Activated T-cell treated with anti-CD3 and anti-CD28 coated beads for 1 hour (primary cell): ENCODE measurements around the gene PKD2L1.

Experiments used
- DNase-seq: peaks from one replicate; pipeline ENCODE4 v3.0.0-alpha.2; 2020; ENCODE audit warnings: low read depth

PKD2L1 gene

DNA sequence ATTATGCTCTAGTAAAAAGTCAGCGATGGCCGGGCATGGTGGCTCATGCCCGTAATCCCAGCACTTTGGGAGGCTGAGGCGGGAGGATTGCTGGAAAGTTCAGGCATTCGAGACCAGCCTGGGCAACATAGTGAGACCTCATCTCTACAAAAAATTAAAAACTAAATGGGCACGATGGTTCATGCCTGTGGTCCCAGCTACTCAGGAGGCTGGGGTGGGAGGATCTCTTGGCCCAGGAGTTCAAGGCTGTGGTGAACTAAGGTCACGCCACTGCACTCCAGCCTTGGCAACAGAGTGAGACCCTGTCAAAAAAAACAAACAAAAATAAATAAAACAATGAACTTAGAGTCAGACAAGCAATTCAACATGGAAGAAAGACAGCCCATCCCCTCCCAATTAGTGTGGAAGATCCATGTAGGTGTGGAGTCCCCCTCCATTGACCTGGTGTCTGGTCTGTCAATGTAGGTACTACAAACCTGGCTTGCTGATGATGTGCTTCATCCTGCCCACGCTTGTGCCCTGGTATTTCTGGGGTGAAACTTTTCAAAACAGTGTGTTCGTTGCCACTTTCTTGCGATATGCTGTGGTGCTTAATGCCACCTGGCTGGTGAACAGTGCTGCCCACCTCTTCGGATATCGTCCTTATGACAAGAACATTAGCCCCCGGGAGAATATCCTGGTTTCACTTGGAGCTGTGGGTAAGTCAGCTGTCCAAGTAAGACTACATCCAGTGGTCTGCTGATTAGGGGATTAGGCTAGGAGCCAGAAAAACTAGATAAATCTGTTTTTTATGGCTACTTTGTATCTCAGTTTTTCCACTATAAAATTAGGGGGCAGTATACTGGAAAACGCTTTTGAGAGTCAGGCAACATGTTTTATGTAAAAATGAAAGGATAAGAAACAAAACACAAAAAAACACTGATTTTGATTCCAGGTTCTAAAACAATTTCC, 26.3 kb upstream of the PKD2L1 start:
- DNase-seq: no peak

DNA sequence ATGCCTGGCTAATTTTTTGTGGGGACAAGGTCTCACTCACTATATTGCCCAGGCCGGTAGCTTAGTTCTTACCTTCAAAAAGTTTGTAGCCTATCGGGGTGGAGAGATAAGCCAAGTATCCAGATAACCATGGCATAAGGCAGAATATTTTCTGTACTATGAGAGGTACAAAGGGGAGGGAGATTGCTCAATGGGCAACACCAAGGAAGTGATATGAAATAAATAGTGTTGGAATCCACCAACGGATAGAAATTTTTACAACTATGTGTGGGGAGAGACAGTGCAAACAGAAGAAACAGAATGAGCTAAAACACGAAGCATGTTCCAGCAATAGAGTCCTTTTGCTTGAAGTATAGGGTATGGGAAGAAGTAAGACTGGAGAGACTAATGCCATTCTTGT, 25.1 kb upstream of the PKD2L1 start:
- no peak for DNase-seq

DNA sequence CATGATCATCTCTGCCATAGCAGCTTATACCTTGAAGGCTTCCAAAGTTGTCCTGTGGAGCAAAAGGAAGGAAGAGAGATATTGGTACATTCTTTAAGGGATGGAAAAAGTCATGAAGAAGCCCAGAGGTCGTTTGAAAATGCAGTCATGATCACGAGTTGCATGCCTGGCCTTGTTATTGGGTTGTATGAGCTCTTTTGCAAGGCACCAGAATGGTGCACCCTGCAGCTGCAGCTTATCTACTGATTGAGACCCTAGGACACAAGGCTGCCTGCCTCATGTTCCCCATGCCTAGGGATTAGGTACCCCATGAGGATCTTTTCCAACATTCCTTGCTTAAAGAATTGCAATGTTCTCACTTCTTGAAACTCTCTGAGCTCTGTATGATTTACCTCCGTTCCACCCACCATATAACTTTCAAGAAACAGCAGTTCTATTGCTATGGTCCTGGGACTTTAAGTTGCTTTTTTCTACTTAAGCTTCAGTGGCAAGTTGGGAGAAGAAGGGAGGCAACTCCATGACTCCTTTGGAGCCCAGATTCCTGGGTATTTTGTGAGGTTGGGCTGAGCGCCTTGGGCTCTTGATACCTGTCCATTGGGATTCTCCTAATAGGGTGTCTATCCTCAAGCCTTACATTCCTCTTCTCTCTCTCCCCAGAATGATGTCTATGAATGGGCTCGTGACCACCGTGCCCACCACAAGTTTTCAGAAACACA, 23.9 kb upstream of the PKD2L1 start:
- no peak for DNase-seq

DNA sequence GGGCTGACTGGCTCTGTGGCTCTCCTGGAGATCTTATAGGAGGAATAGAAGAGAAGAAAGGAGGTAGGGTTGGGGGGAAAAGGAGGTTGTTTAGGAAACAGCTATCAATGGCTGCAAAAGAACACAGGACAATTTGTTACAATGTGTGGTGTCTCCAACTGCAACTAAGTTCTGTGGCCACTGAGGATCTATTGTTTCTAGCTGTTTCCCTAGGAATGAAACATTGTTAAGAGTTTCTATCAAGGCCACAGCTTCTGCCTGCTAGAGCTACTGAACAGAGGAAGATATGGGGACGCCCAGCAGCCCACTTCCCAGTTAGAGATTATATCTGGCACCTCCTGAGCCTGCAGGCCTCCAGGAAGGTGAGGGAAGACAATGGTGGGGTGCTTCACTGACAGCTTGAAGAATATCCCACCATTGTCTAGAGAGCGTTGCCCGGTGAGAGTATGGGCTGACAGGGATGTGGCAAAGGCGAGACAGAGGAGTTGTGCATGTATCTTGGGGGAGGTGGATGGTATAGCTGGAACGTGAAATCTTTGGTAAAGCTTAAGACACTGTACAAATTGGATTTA, 21.0 kb upstream of the PKD2L1 start:
- no peak for DNase-seq

DNA sequence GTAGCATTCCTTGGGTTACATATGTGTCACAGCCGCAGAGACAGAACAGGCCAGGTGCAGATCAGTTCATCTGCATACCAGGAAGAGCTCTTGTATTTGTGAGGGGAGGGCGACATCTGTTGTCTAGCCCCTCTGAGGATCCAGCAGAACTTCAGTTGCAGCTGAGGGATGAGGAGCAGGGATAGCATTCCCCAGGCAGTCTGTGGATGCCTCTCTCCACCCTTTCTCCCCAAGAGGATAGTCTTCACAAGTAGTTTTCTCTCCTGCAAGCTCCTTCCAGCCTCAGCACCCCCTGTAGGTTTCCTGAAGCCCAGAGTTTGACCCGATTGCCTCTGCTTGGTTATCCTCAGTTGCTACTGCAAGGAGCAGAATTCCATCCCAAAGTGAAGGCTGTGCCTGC, 19.6 kb upstream of the PKD2L1 start:
- DNase-seq: no peak

DNA sequence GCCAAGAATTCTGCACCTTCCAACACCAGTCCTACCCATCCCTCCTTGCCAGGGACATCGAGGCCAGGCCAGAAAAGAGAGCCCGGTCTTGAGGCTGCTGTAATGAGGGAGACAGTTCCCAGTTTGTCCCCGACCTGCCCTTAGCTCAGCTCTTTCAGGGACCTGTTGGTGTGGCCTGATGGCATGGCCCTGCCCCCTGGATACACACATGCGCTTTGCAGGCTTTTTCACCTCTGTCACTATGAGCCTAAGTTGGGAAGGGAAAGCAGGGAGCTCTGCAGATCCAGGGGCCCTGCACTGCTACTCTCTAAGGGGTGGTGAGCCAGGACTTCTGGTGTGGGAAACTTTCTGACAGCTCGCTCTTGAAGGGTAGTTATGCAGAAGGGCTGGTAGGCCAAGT, 19.1 kb upstream of the PKD2L1 start:
- no peak for DNase-seq

DNA sequence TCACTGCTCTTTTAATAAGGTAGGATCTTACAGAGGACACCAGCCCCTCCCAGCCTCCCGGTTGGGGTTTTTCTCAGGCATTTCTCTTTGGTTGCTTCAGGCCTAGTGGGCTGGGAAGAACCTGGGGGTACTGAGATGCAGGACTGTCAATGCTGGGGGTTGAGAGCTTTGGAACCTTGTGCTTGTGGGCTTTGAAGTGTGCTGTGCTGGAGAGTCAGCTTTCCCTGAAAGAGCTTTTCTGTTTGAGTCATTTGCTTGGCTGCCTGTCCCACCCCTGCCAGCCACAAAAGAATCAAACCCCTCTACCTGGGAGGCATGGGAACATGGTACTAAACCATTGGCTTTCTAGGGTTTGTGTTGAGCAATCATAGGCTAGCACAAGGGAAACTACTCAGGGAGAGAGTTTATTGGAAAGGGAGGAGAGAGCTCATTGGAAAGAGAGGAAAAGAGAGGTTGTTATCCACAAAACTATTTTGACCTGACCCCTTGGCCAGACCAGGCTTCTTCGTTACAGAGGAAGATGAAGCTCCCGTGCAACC, 18.4 kb upstream of the PKD2L1 start:
- DNase-seq: no peak

DNA sequence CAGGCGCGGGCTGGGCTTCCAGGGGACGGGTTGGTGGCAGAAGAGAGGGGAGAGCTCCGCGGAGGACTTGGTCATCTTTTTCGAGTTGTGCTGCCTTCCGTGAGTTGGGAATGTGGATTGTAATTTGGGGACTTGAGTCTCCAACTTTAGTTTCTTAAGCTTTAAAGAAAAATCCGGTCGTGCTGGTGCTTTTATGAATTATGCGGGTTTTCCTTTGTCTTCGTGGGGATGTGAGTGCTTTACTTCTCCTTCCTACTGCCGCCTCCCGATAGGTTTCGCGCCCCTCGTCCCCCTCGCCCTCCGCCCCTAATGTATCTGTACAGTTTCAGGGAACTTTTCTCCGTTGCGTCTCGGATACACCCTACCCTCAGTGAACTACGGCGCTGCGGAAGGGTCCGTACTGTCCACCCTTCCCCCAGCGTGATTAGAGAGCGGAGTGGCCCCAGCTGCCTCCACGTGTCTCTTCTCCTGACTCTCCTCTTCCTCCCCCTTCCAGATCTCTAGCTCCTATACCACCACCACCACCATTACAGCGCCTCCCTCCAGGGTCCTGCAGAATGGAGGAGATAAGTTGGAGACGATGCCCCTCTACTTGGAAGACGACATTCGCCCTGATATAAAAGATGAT, 17.7 kb upstream of the PKD2L1 start:
- no peak for DNase-seq

DNA sequence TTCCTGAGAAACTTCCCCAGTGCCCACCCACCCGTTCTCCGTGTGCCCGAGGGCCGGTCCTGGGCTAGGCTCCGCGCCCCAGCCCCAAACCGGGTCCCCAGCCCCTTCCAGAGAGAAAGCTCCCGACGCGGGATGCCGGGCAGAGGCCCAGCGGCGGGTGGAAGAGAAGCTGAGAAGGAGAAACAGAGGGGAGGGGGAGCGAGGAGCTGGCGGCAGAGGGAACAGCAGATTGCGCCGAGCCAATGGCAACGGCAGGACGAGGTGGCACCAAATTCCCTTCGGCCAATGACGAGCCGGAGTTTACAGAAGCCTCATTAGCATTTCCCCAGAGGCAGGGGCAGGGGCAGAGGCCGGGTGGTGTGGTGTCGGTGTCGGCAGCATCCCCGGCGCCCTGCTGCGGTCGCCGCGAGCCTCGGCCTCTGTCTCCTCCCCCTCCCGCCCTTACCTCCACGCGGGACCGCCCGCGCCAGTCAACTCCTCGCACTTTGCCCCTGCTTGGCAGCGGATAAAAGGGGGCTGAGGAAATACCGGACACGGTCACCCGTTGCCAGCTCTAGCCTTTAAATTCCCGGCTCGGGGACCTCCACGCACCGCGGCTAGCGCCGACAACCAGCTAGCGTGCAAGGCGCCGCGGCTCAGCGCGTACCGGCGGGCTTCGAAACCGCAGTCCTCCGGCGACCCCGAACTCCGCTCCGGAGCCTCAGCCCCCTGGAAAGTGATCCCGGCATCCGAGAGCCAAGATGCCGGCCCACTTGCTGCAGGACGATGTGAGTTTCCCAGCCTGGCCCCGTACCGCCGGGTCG, 16.9 kb upstream of the PKD2L1 start, which contains the start of gene SCD:
TSS of gene SCD (plus strand) at position 469 of the 803 bp plus-strand sequence. CDS start at position 741, 272 bp downstream.
- peak; percentile 47 for DNase-seq

DNA sequence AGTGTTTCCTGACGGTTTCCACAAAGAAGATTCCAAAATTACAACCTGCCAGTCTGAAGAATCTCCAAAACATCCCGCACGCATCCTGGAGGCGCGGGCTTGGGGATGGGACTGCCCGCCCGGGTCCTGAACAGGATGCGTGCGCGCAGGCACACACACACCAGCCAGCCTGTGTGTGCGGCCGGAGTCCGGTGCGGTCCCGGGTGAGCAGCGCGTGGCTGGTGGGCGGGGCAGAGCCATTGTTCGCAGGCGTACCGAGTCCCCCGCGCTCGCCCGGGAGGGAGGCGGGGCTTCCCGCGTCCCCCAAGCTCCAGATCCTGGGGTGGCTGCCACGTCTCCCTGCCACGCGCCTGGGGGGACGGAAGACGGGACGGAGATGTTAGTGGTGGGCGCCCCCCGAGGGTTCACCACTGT, 16.3 kb upstream of the PKD2L1 start:
- peak; percentile 36 for DNase-seq

DNA sequence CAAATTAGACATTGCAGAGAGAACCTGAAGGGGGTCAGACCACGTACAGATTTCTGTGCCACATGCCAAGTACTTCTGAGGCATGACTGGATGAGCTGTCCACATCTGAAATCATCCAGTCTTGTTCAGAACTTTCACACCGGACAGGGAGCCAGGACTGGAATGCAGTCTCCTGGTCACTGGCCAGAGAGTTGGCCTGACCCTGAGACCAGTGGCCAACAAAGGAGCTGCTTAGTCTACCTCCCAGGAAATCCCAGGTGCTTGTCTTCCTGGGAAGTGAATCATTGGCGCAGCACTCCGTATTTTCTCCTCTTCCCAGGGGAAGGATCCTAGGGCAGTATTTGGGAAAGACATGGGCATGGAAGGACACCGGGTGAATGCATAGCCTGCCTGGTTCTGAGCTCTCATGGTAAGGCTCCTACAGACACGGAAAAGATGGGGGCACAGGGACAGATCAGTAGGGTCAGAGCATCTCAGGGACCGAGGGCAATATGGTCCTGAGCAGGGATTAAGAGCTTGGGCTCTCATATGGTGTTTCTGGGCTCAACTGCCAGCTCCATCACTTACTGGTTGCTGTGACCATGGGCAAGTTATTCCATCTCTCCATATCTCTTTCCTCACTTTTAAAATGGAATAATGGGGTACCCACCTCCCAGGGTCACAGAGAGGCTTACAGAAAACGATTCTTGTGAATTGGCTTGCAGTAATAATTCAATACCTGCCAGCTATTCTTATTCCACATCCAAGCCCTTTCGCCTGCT, 15.7 kb upstream of the PKD2L1 start:
- DNase-seq: no peak

DNA sequence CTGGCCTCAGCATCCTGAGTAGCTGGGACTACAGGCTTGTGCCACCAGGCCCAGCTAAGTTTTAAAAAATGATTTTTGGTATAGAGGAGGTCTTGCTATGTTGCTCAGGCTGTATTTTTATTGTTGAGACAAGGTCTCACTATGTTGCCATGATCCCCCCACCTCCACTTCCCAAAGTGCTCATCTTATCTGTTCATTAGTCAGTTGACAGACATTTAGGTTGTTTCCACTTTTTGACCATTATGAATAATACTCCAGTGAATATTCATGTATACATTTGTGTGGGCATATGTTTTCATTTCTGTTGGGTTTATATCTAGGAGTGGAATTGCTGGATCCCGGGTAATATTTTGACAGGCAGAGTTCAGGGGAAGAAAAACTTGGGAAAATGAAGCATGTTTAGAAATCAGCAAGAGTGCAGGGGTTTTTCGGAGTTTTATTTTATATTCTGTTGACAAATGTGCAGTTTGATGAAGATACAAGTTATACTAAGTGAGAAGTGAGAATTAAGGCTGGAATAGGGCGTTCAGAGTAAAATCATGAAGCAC, 14.3 kb upstream of the PKD2L1 start:
- no peak for DNase-seq

DNA sequence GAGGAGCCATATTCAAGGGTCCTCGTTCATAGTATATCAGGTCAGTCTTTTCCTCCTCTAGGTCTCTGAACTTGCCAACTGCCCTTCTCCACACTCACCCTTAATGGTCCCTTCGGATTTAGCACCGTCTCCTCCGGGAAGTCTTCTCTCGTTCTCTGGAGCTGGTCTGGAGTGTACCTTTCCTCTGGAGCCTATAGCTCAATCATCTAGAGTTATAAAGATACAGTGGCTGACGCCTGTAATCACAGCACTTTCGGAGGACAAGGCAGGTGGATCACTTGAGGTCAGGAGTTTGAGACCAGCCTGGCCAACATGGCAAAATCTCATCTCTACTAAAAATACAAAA, 12.6 kb upstream of the PKD2L1 start:
- DNase-seq: no peak

DNA sequence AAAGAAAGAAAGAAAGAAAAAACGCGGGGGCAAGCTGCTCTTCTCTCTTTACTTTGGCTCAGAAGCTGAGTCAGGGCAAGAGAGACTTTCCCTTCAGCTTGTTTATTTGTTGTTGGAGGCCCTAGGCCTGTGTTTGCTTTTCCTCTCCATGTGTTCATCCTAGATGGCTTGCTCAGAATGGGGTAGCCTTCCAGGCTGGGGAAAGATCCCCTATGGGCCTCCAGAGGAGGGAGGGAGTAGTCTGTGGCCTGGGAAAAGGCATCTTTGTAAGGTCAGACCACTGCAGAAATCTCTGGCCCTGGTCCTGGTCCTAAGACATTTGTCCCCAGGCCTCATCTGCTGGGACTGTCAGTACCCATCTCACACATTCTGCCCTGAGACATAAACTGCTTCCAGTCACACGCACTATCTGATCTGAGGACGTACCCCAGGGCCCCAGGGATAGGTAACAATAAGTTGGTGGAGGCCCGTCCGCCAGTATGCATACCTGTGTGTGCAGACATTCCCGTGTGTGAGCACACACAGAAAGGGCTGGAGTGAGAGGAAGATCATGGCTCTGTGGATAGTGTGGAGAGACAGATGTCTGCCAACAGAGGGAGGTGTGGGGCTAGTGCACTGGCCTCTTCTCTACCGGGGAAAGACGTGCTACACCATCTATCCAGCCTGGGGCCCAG, 12.1 kb upstream of the PKD2L1 start:
- peak; percentile 10 for DNase-seq

DNA sequence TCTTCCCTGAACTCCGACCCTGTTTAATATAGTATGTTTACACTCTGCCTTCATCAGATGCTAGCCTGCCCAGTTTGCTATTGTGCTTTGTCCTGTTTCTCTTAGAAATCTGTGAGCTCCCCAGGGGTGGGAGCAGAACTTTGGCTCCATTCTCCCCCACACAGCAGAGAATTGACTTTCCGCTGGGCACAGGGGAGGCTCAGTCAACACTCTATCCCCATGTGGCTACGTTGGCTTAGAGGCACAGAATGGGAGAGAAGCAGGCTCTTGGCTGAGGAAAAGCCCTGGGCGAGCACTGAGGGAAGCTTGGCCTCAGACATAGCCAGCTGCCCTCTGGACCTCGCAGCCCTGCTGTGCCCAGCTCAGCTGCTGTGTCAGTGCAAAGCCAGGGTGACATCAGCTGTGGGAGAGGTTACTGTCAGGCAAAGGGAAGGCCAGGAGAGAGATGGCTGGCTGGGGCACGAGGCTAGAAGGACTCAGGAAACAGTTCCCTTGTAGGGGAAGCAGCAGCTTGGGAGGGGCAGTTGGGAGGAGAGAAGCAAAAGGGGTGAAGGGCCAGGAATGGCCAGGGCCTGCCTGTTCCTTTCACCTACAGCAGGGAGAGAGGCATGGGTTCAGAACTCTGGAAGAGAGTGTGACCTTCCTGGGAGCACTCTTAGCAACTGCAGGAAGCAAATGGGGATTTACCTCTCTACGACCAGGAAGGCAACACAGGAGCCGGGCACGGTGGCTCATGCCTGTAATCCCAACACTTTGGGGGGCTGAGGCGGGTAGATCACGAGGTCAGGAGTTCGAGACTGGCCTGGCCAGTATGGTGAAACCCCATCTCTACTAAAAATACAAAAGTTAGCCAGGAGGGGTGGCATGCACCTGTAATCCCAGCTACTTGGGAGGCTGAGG, 11.2 kb upstream of the PKD2L1 start:
- no peak for DNase-seq

DNA sequence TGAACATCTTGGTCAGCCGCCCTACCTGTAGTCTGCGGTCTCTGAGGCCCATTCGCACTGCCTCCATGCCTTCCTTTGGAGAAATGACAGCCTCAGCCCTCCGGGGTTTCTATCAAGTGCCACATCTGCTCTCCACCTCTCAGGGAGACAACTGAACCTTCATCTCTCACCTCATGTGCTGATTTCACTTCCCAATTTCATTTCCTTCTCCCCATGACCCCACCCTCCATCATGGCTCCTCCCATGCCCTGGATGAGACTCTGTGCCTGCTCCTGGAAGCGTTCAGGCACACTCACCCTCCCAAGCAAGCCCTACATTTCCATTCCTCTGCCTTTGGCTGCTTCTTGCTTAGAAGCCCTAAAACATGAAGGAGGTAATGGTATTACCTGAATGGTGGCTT, 9.2 kb upstream of the PKD2L1 start:
- no peak for DNase-seq

DNA sequence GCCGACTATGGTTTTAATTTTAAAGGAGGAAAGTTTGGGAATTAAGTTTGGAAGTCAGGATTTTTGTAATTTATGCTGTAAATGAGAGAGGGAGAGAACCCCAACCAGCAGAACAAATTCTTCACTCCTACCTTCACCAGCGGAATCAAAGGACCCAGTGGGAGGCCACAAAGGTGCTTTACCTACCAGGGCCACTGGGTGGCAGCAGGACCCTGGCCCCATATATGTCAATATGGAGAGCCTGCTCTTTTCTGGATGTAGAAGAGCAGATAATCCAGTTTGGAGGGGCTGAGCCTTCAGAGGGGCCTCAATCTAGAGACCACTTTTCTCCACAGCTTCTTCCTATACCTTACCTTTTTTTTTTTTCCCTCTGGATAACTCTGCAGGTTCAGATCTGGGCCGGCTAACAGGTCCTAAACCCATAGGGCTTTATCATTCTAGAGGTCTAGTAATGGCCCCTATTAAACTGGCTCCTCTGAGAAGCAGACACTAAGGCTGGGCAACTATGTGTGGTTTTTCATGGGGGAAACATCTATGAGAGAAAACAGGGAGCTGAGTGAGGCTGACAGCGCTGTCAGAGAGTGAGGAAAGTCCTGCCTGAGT, 8.5 kb upstream of the PKD2L1 start:
- DNase-seq: peak; percentile 75

DNA sequence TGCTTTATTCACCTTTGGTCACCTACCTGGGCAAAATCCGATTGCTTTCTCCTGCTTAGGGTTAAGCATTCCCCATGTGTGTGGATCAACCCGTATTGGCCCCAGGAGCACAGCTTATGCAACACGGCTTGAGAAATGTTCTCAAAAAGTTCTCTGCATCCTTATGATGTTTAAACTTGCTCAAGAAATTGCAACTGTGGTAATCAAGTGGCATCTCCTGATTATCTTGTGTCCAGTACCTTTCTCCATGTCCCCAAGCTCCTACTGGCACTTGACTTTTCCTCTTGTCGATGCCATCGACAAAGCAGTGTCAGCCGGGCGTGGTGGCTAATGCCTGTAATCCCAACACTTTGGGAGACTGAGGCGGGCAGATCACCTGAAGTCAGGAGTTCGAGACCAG, 4.7 kb upstream of the PKD2L1 start:
- DNase-seq: no peak
